ENCODE data around the gene MRPL43. TPM values are rescaled to one million over a fixed set of nuclear protein-coding genes. Genes with fewer than 3 reads are reported as not detected.

MRPL43 gene
- total and polyA plus RNA-seq, 9 of the 15 experiments (the other 6 are each of a cell fraction or from before 2014, with no cell fraction given): 15.1 to 63.7 (median 37.2) TPM

DNA sequence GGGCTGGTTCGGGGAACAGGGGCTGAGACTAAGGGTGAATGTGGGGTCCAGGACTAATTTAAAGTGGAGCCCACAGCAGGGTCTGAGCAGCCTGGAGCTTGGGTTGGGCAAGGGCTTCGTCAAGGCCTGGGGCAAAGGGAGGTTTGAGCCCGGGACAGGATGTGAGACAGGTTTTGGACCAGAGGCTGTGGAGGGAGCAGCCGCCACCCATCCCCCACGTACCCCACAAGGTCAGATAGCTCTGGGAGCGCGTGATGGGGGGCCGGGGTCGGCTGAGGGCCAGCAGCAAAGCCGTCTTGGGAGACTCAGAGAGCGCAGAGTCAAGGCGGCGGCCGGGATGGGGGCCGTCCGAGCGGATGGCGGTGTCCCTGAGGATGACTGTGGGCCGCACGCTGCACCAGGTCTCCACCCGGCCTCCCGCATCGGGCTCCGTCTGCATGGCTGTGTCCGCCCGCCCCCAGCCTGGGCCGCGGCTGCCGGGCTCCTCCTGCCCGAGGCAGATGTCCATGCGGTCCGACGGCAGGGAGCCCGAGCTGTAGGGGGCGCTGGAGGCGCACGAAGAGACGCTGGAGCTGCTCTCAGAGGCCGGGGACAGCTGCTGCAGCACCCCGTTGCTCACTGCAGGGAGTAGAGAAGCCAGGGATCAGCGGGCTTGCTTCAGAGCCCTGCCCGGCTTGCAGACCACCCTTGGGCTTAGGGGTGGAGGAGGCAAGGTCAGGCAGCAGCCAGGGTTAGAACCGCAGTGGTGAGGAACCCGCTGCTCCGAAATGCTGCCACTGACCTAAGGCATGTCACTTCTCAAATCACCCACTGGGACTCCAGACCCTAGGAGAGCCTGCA is 31.5 kb upstream of the MRPL43 start (continued):
- TF ChIP-seq TFE3 (CRISPR knock-in tag; IDR thresholded peaks at IDR 0.05) (no peak), CSDE1 (IDR thresholded peaks at IDR 0.05) (no peak), ZBTB40 (IDR thresholded peaks at IDR 0.05) (no peak), ZBTB40 (CRISPR knock-in tag; IDR thresholded peaks at IDR 0.05) (no peak), POLR2AphosphoS2 (IDR thresholded peaks at IDR 0.05; ENCODE audit: low read length) (no peak), ZNF384 (IDR thresholded peaks at IDR 0.05; ENCODE audit: low read depth, low read length) (no peak), ZNF311 (CRISPR knock-in tag; IDR thresholded peaks at IDR 0.05) (no peak), GTF2F1 (IDR thresholded peaks at IDR 0.05; ENCODE audit: low read depth, low read length) (no peak), FOXA1 (IDR thresholded peaks at IDR 0.05; ENCODE audit: borderline replicate concordance) (no peak), NEUROD1 (IDR thresholded peaks at IDR 0.05; ENCODE audit: borderline replicate concordance, low read depth, low read length, partially characterized antibody) (no peak), POLR2G (IDR thresholded peaks at IDR 0.05; ENCODE audit: low read depth, low read length) (peak; percentile 45; the same call in 1 of the 2 replicates), ZNF76 (CRISPR knock-in tag; IDR thresholded peaks at IDR 0.05; ENCODE audit: borderline replicate concordance) (no peak)
